ENCODE data around the gene PRM1. TPM values are rescaled to one million over a fixed set of nuclear protein-coding genes. Genes with fewer than 3 reads are reported as not detected.

The PRM1 gene
- total and polyA plus RNA-seq, 2 of the 13 experiments (the other 11 are each of a cell fraction or from before 2014, with no cell fraction given) = not detected

GRCh38 chr16:11245222-11245737, 35.9 kb downstream of the PRM1 start (continued):
- TF ChIP-seq SIX1 (CRISPR knock-in tag; IDR thresholded peaks at IDR 0.05; ENCODE audit: borderline replicate concordance) (no peak), ZNF589 (CRISPR knock-in tag; conservative IDR thresholded peaks at IDR 0.05) (no peak)

- no peaks in the 10 kb centered on the region for H3K36me3 ChIP-seq (replicated peaks in 1 of 2; ENCODE audit: control insufficient read depth in 1 of 2, insufficient read depth in 2 of 2, low read length in 2 of 2)
- H3K9ac ChIP-seq (ENCODE audit: insufficient read depth, low read depth, low read length) = no peak overlapping the region
- no peak overlapping the region for H2AFZ ChIP-seq (ENCODE audit: low read length)
- H3K4me1 ChIP-seq (ENCODE audit: insufficient read depth, low read length) = peaks cover 39% of the 10 kb centered on the region
- no peak overlapping the region for H3K4me3 ChIP-seq (replicated peaks in 1 of 3; ENCODE audit: insufficient read depth in 1 of 3, low read depth in 2 of 3, low read length in 3 of 3)
- peak overlapping the region; percentile 8; the same call in 1 of the 2 replicates for H3K4me2 ChIP-seq (ENCODE audit: low read depth, low read length)
- H3K9me3 ChIP-seq (ENCODE audit: low read length) = no peaks in the 10 kb centered on the region
- POLR2A ChIA-PET = interaction anchor here (1.5 to 1.8 kb wide), 2 partner anchors 9 to 13 kb away, joined by 5 to 7 read pairs; partner anchors contain the start of gene SOCS1
- H3K79me2 ChIP-seq (ENCODE audit: insufficient read depth, low read length) = no peaks in the 10 kb centered on the region
- no peak for TF ChIP-seq ZKSCAN5 (CRISPR knock-in tag; IDR thresholded peaks at IDR 0.05)
- TF ChIP-seq, protein P1, sequence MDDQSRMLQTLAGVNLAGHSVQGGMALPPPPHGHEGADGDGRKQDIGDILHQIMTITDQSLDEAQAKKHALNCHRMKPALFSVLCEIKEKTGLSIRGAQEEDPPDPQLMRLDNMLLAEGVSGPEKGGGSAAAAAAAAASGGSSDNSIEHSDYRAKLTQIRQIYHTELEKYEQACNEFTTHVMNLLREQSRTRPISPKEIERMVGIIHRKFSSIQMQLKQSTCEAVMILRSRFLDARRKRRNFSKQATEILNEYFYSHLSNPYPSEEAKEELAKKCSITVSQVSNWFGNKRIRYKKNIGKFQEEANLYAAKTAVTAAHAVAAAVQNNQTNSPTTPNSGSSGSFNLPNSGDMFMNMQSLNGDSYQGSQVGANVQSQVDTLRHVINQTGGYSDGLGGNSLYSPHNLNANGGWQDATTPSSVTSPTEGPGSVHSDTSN (CRISPR knock-in tag; IDR thresholded peaks at IDR 0.05; ENCODE audit: borderline replicate concordance) = no peak
- TF ChIP-seq ZNF260 (CRISPR knock-in tag; IDR thresholded peaks at IDR 0.05; ENCODE audit: borderline replicate concordance, low read depth) = no peak
- TF ChIP-seq SRY (CRISPR knock-in tag; IDR thresholded peaks at IDR 0.05) = no peak
- TF ChIP-seq EP300 (IDR thresholded peaks at IDR 0.05; ENCODE audit: low read depth in 2 of 2, low read length in 2 of 2) = no peak
- no peak for TF ChIP-seq EP300 (CRISPR knock-in tag; IDR thresholded peaks at IDR 0.05; ENCODE audit: borderline replicate concordance)
- TF ChIP-seq ZNF572 (CRISPR knock-in tag; IDR thresholded peaks at IDR 0.05) = no peak
- 0 out of 2 replicates have a peak, but pooled peaks have one; percentile 9 for TF ChIP-seq TBX3 (IDR thresholded peaks at IDR 0.05; ENCODE audit: borderline replicate concordance)
- BruUV-seq (replicated peaks) = no TSS peak
- CTCF ChIA-PET (ENCODE audit: low intra/inter-chr PET ratio, low total read pairs) = no interaction called here
- WGBS (ENCODE audit: low lambda C conversion rate) = 52% methylated on average over 12 of the region's 12 CpGs
- H3K27me3 ChIP-seq (ENCODE audit: control insufficient read depth in 1 of 2, insufficient read depth in 2 of 2, low read length in 2 of 2) = peaks cover 1 to 28% of the 10 kb centered on the region in 2 experiments; a peak in 3 of 5 replicates
- no peak overlapping the region for H3K27ac ChIP-seq (ENCODE audit: extremely low read length, insufficient read depth, low read length)
- in situ Hi-C loops (cut with HindIII; ENCODE audit: extremely low pct_ligation_motif_present, low pct_unique_long_range_greater_than_20kb) (no loop called here), intact Hi-C loops (cut with micrococcal nuclease; ENCODE audit: unreplicated experiment) (no loop called here)
- DNase-seq (ENCODE audit: low spot score) = no peak
- no peak for ATAC-seq
- FAIRE-seq = no peak
- H4K20me1 ChIP-seq (ENCODE audit: insufficient read depth, low read length) = no peaks in the 10 kb centered on the region
Observed at GRCh38 chr16:11242658-11243057, 38.5 kb downstream of the PRM1 start.
